Fibroblast of mammary gland (primary cell): ENCODE measurements around the gene PKD1.

Experiments used
- DNase-seq: peaks from one replicate; pipeline ENCODE4 v3.0.0-alpha.2; 2010; ENCODE audit warnings: low read depth
- H3K4me3 ChIP-seq: 2 replicates; pipeline ENCODE4 v1.5.1; 2011; ENCODE audit warnings: low read depth, mild to moderate bottlenecking, low read length, moderate library complexity; ENCODE audit not compliant: control insufficient read depth
- CTCF ChIP-seq: conservative IDR thresholded peaks from 2 replicates; pipeline ENCODE4 v1.5.1; 2011; ENCODE audit warnings: low read depth, low read length, inconsistent platforms; ENCODE audit not compliant: control insufficient read depth, insufficient read depth

The PKD1 gene

GRCh38 chr16:2174396-2175131 lies 38.9 kb upstream of the PKD1 start:
- no peak for TF ChIP-seq CTCF
- no peak overlapping the region for H3K4me3 ChIP-seq
- DNase-seq: no peak

GRCh38 chr16:2173916-2174315 lies 38.2 kb upstream of the PKD1 start:
- DNase-seq: no peak
- no peak overlapping the region for H3K4me3 ChIP-seq
- no peak for TF ChIP-seq CTCF

DNA sequence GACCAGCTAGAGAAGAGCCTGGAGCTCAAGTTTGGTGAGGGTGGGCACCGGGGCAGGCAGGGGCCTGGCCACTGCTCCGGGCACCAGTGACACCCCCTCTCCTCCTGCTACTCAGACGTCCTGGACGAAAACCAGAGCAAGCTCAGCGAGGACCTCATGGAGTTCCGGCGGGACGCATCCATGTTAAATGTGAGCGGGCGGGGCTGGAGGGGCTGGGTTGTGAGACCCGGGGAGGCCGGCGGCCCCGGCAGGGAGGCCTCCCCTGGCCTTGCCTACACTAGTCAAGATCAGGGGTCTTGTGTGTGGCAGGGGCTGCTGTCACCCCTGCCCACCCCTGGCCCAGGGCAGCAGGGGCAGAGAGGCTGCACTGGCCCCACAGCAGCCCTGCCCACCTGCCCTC lies 37.7 kb upstream of the PKD1 start:
- DNase-seq: no peak
- no peak overlapping the region for H3K4me3 ChIP-seq
- no peak for TF ChIP-seq CTCF

- TF ChIP-seq CTCF: no peak
- no peak overlapping the region for H3K4me3 ChIP-seq
- no peak for DNase-seq
Observed at GRCh38 chr16:2172688-2173335, 37.1 kb upstream of the PKD1 start.

GRCh38 chr16:2171601-2172178 lies 36.0 kb upstream of the PKD1 start:
- no peak overlapping the region for H3K4me3 ChIP-seq
- no peak for TF ChIP-seq CTCF
- no peak for DNase-seq

GRCh38 chr16:2170587-2171435 lies 35.1 kb upstream of the PKD1 start:
- no peak for TF ChIP-seq CTCF
- no peak overlapping the region for H3K4me3 ChIP-seq
- no peak for DNase-seq
